GM19351 (cell line): ENCODE data around the gene FGFR3.

Experiments used
- ATAC-seq: cut with Tn5 transposase; IDR thresholded peaks from one replicate; pipeline ENCODE4 v1.9.1; 2021; ENCODE audit warnings: mild to moderate bottlenecking, moderate library complexity; ENCODE audit not compliant: unreplicated experiment

FGFR3 gene

GRCh38 chr4:1769692-1770091, 23.4 kb upstream of the FGFR3 start:
- no peak for ATAC-seq

GRCh38 chr4:1770245-1770644, 22.8 kb upstream of the FGFR3 start:
- no peak for ATAC-seq

- no peak for ATAC-seq
Observed at GRCh38 chr4:1770791-1771231, 22.3 kb upstream of the FGFR3 start.

GRCh38 chr4:1771555-1772305, 21.4 kb upstream of the FGFR3 start:
- no peak for ATAC-seq

GRCh38 chr4:1772853-1773538, 20.1 kb upstream of the FGFR3 start:
- no peak for ATAC-seq

GRCh38 chr4:1773754-1774153, 19.3 kb upstream of the FGFR3 start:
- ATAC-seq: no peak

GRCh38 chr4:1775731-1776500, 17.2 kb upstream of the FGFR3 start:
- ATAC-seq: no peak

GRCh38 chr4:1776521-1777161, 16.5 kb upstream of the FGFR3 start:
- ATAC-seq: no peak

GRCh38 chr4:1777822-1778641, 15.1 kb upstream of the FGFR3 start:
- no peak for ATAC-seq

- no peak for ATAC-seq
Observed at GRCh38 chr4:1778642-1779392, 14.3 kb upstream of the FGFR3 start.

- no peak for ATAC-seq
Observed at GRCh38 chr4:1779588-1780382, 13.3 kb upstream of the FGFR3 start.

- no peak for ATAC-seq
Observed at GRCh38 chr4:1780435-1780834, 12.7 kb upstream of the FGFR3 start.

GRCh38 chr4:1783015-1783414, 10.1 kb upstream of the FGFR3 start:
- ATAC-seq: no peak

- no peak for ATAC-seq
Observed at GRCh38 chr4:1783970-1784369, 9.1 kb upstream of the FGFR3 start.

GRCh38 chr4:1784395-1784788, 8.7 kb upstream of the FGFR3 start:
- ATAC-seq: no peak

- ATAC-seq: no peak
Observed at GRCh38 chr4:1784789-1785591, 8.1 kb upstream of the FGFR3 start.

GRCh38 chr4:1785592-1785991, 7.5 kb upstream of the FGFR3 start:
- ATAC-seq: no peak
